HG03520 (cell line): ENCODE data around the gene TNPO3.
A peak's percentile ranks its signal among the peaks of the same experiment; 100 is the strongest.

Source experiments
- ATAC-seq: cut with Tn5 transposase; IDR thresholded peaks from one replicate; pipeline ENCODE4 v1.9.1; 2021; ENCODE audit warnings: mild to moderate bottlenecking, moderate library complexity; ENCODE audit not compliant: unreplicated experiment

Gene TNPO3

GRCh38 chr7:129054438-129055293 is at the start of gene TNPO3:
Gene TNPO3, minus strand, starts transcription at chr7:129055111. Its CDS starts 341 bp downstream, at chr7:129054770.
- ATAC-seq = peak; percentile 79

- no peak for ATAC-seq
Measured at GRCh38 chr7:129103561-129104324, 48.8 kb upstream of the TNPO3 start.

- no peak for ATAC-seq
Measured at GRCh38 chr7:129101746-129102145, 46.8 kb upstream of the TNPO3 start.

GRCh38 chr7:129100827-129101166 is 45.9 kb upstream of the TNPO3 start:
- ATAC-seq = no peak

- ATAC-seq = no peak
Measured at GRCh38 chr7:129098409-129099084, 43.6 kb upstream of the TNPO3 start.

GRCh38 chr7:129095258-129095657 is 40.3 kb upstream of the TNPO3 start:
- peak; percentile 84 for ATAC-seq

GRCh38 chr7:129094501-129094900 is 39.6 kb upstream of the TNPO3 start:
- no peak for ATAC-seq

GRCh38 chr7:129093867-129094456 is 39.1 kb upstream of the TNPO3 start:
- no peak for ATAC-seq

- ATAC-seq = peak; percentile 59
Measured at GRCh38 chr7:129091484-129092002, 36.6 kb upstream of the TNPO3 start.

- no peak for ATAC-seq
Measured at GRCh38 chr7:129090300-129090907, 35.5 kb upstream of the TNPO3 start.

- peak; percentile 58 for ATAC-seq
Measured at GRCh38 chr7:129089521-129090212, 34.8 kb upstream of the TNPO3 start.

GRCh38 chr7:129084801-129085551 is 30.1 kb upstream of the TNPO3 start:
- no peak for ATAC-seq

GRCh38 chr7:129083525-129083924 is 28.6 kb upstream of the TNPO3 start:
- ATAC-seq = no peak

GRCh38 chr7:129078455-129078854 is 23.5 kb upstream of the TNPO3 start:
- ATAC-seq = no peak

- ATAC-seq = no peak
Measured at GRCh38 chr7:129076886-129077285, 22.0 kb upstream of the TNPO3 start.

GRCh38 chr7:129074994-129075393 is 20.1 kb upstream of the TNPO3 start:
- ATAC-seq = no peak

- no peak for ATAC-seq
Measured at GRCh38 chr7:129074361-129074871, 19.5 kb upstream of the TNPO3 start.

GRCh38 chr7:129073738-129074137 is 18.8 kb upstream of the TNPO3 start:
- ATAC-seq = no peak

- no peak for ATAC-seq
Measured at GRCh38 chr7:129073204-129073603, 18.3 kb upstream of the TNPO3 start.
